Left ventricle myocardium inferior (tissue), 1 donor: ENCODE data around the gene SPINT4. TPM values are rescaled to one million over a fixed set of nuclear protein-coding genes. Genes with fewer than 3 reads are reported as not detected.
"Not testable (repeated sequence)": the region's sequence is repeated elsewhere in the genome, so short reads cannot be mapped to it uniquely, and the experiment has no call there.

Experiments
- DNase-seq: peaks from one replicate; pipeline ENCODE4 v3.0.0-alpha.2; 2020
- H3K27ac ChIP-seq: fragments of 200-600 bp; replicated peaks from 2 replicates; pipeline ENCODE4 v1.8.0; 2021
- H3K27me3 ChIP-seq: fragments of 200-600 bp; 2 replicates; pipeline ENCODE4 v1.8.0; 2021; ENCODE audit warnings: low read depth
- H3K36me3 ChIP-seq: fragments of 200-600 bp; 2 replicates; pipeline ENCODE4 v1.8.0; 2021
- H3K4me1 ChIP-seq: fragments of 200-600 bp; 2 replicates; pipeline ENCODE4 v1.8.0; 2021
- H3K4me3 ChIP-seq: fragments of 200-600 bp; 2 replicates; pipeline ENCODE4 v1.8.0; 2021; ENCODE audit warnings: mild to moderate bottlenecking, moderate library complexity
- H3K9me3 ChIP-seq: fragments of 200-600 bp; replicated peaks from 2 replicates; pipeline ENCODE4 v1.8.0; 2021
- intact Hi-C: fragments of 100-400 bp; cut with micrococcal nuclease; formaldehyde crosslinking; loops from one replicate; pipeline ENCODE4 v1.11.0; 2022
- long read RNA-seq: library from polyadenylated mRNA; unstranded; transcript quantifications from one replicate; pipeline ENCODE4 v2.0.0, GENCODE V29; 2021
- total RNA-seq: library from RNA; stranded (reverse); fragmentation: NEBNext Ultra II Directional; extraction: Animal tissue kit (Norgen Biotek cat#: 25700); gene quantifications from one replicate; pipeline ENCODE4 v1.2.1, GENCODE V29; 2021
- TF ChIP-seq, protein P1 (sequence below): fragments of 200-600 bp; IDR thresholded peaks from 2 replicates; pipeline ENCODE4 v1.8.0; 2021; ENCODE audit warnings: antibody characterized with exemption, mild to moderate bottlenecking, borderline replicate concordance
- donor health status: DM: no; HTN: yes; CAD: no; lungs with severe emphysema.

SPINT4 gene
- total RNA-seq = not detected
- long read RNA-seq = 0 reads

DNA sequence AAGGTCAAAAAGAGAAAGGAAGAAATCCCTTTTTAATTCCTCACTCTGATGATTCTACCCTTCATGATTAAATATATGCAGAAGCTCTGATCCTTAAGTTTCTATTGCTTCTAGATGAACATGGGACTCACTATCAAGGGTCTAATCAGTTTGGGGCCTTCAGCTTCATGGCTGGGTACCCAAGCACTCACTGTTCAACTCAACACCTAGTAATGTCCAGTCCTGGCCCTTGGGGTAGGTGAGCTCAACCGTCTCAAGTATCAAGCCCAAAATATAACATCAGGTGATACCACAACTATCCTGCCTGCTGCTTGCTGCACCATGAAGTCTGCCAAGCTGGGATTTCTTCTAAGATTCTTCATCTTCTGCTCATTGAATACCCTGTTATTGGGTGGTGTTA, at the start of gene SPINT4:
TSS of gene SPINT4 (plus strand) at position 301 of the 400 bp plus-strand sequence. CDS start at position 322, 21 bp downstream.
- intact Hi-C loops = no loop called here
- TF ChIP-seq, protein P1, sequence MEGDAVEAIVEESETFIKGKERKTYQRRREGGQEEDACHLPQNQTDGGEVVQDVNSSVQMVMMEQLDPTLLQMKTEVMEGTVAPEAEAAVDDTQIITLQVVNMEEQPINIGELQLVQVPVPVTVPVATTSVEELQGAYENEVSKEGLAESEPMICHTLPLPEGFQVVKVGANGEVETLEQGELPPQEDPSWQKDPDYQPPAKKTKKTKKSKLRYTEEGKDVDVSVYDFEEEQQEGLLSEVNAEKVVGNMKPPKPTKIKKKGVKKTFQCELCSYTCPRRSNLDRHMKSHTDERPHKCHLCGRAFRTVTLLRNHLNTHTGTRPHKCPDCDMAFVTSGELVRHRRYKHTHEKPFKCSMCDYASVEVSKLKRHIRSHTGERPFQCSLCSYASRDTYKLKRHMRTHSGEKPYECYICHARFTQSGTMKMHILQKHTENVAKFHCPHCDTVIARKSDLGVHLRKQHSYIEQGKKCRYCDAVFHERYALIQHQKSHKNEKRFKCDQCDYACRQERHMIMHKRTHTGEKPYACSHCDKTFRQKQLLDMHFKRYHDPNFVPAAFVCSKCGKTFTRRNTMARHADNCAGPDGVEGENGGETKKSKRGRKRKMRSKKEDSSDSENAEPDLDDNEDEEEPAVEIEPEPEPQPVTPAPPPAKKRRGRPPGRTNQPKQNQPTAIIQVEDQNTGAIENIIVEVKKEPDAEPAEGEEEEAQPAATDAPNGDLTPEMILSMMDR = no peak
- Histone ChIP-seq H3K27me3 (peaks cover 19% of the 10 kb centered on the region), H3K27ac (no peak within 1 kb of the TSS), H3K9me3 (peaks cover 10% of the 10 kb centered on the region), H3K4me1 (no peaks in the 10 kb centered on the region), H3K36me3 (no peaks in the 10 kb centered on the region), H3K4me3 (no peak within 1 kb of the TSS)
- DNase-seq = no peak

GRCh38 chr20:45672765-45673164, 49.4 kb upstream of the SPINT4 start:
- H3K27ac ChIP-seq = no peak overlapping the region
- no peak for DNase-seq
- no peaks in the 10 kb centered on the region for H3K36me3 ChIP-seq
- intact Hi-C loops = no loop called here
- no peaks in the 10 kb centered on the region for H3K4me1 ChIP-seq
- peaks cover 38% of the 10 kb centered on the region for H3K9me3 ChIP-seq
- TF ChIP-seq, protein P1 = no peak
- no peak overlapping the region for H3K4me3 ChIP-seq
- H3K27me3 ChIP-seq = peaks cover 8% of the 10 kb centered on the region

- intact Hi-C loops = no loop called here
- H3K4me3 ChIP-seq = no peak overlapping the region
- TF ChIP-seq, protein P1 = no peak
- H3K27ac ChIP-seq = no peak overlapping the region
- H3K27me3 ChIP-seq = peaks cover 29% of the 10 kb centered on the region
- no peak for DNase-seq
- no peaks in the 10 kb centered on the region for H3K4me1 ChIP-seq
- peaks cover 59% of the 10 kb centered on the region for H3K9me3 ChIP-seq
- H3K36me3 ChIP-seq = no peaks in the 10 kb centered on the region
These were observed 42.5 kb upstream of the SPINT4 start for GRCh38 chr20:45679650-45680049.

DNA sequence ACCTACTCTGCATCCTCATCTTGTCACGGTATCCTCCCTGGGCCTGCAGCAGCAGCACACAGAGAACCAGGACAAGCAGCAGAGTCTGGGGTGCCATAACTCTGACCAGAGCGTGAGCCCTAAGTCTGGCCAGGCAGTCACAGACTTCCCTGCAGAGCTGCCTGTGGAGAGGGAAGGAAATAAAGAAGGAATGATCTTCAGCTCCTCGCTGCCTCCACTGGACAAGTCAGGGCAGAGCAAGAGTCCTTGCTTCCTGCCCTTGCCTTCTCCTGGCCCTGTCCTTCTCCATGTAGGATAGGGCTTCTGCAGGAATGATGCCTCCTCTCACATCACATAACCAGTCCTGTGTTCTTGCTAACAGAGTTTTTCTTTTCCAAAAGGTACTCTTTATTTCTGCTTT, 36.3 kb upstream of the SPINT4 start:
- H3K4me1 ChIP-seq = no peaks in the 10 kb centered on the region
- no peak for DNase-seq
- H3K27me3 ChIP-seq = peaks cover 39% of the 10 kb centered on the region
- no peak overlapping the region for H3K27ac ChIP-seq
- intact Hi-C loops = no loop called here
- no peak overlapping the region for H3K4me3 ChIP-seq
- peaks cover 11% of the 10 kb centered on the region for H3K9me3 ChIP-seq
- no peaks in the 10 kb centered on the region for H3K36me3 ChIP-seq
- TF ChIP-seq, protein P1 = no peak

GRCh38 chr20:45693346-45693745, 28.8 kb upstream of the SPINT4 start:
- H3K36me3 ChIP-seq, H3K27ac ChIP-seq, H3K4me1 ChIP-seq, DNase-seq, H3K9me3 ChIP-seq, H3K4me3 ChIP-seq, intact Hi-C loops: not testable (repeated sequence)
- H3K27me3 ChIP-seq = peaks cover 21% of the 10 kb centered on the region

DNA sequence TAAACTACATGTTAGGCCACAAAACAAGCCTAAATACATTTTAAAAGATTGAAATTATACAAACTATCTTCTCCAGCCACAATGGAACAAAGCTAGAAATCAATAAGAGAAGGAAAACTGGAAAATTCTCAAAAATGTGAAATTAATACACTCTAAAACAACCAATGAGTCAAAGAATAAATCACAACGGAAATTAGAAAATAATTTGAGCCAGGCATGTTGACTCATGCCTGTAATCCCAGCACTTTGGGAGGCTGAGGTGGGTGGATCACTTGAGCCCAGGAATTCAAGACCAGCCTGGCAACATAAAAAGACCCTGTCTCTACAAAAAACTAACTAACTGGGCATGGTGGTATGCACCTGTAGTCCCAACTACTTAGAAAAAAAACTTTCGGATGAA, 26.7 kb upstream of the SPINT4 start:
- TF ChIP-seq, protein P1 = no peak
- Histone ChIP-seq H3K9me3 (no peaks in the 10 kb centered on the region), H3K36me3 (no peaks in the 10 kb centered on the region), H3K27ac (no peak overlapping the region), H3K27me3 (peaks cover 21% of the 10 kb centered on the region), H3K4me1 (no peaks in the 10 kb centered on the region), H3K4me3 (no peak overlapping the region)
- DNase-seq = no peak
- intact Hi-C loops = no loop called here
